ENCODE measurements around the gene JAG2.

JAG2 gene

DNA sequence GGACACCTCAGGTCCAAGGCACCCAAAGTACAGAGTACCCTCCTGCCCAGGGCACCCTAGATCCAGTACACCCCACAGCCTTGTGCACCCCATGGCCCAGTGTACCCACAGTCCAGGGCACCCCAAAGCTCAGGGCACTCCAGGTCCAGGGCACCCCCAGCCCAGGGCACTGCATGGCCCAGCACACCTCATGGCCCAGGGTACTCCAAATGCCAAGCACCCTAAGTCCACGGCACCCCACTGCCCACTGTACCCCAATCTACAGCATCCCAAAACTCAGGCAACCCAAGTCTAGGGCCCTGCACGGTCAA is 6.0 kb downstream of the JAG2 start:
- DNase-seq: no peak

DNA sequence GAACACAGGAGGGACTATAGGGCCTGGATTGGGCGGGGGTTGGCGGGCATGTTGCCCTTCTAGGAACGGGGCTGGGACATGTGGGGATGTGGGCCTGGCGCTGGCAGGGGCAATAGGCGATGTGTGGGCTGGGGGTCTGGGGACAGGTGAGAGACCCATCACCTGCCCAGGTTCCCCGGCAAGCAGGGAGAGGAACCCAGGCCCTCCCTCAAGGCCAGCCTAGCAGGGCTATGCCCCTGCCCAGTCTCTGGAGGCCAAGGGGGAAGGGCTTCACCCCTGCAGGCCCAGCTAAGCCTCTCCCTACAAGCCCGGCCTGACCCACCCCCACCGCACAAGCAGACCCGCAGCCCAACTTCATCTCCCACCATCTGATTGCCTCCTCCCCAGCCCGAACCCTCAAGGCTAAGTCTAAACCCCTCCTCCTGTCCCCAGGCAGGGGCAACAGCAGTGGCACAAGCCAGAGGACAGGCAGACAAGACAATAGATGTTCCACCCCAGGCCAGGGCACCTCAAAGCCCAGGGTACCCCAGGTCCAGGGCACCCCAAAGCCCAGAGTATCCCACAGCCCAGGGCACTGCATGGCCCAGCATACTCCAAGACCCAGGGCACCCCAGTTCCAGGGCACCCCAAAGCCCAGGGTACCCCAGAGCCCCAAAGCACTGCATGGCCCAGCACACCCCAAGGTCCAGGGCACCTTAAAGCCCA is 6.5 kb downstream of the JAG2 start:
- DNase-seq: no peak

DNA sequence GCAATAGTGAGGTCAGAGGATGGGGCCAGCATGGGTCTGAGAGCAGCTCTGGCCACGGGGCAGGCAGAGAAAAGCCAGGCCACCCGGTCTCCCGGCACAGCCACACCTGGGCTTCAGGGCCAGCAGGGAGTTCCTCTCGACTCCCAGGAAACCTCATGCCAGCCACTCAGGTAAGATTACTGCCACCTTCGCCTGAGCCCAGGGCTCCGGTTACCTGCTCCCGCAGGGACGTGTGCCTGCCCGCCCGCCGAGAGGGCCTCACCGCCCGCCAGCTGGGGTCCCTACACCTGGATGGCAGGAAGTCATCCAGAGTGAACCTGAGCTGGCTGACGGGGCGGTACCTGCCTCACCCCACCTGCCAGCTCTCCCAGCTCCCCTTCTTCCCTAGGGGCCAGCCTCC is 7.3 kb downstream of the JAG2 start:
- no peak for DNase-seq

DNA sequence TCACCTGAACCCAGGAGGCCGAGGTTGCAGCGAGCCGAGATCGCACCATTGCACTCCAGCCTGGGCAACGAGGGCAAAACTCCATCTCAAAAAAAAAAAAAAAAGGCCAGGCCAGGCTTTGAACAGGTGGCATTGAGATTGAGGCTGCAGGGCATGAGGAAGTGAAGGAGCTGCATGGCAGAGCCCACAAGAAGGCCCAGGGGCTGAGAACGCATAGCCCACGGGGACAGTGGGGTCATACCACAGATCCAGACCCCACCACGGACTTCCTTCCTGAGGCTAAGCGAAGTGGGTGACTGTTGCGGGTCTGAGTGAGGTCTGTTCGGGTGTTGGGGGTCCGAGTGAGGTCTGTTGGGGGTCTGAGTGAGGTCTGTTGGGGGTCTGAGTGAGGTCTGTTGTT is 7.8 kb downstream of the JAG2 start:
- DNase-seq: no peak

DNA sequence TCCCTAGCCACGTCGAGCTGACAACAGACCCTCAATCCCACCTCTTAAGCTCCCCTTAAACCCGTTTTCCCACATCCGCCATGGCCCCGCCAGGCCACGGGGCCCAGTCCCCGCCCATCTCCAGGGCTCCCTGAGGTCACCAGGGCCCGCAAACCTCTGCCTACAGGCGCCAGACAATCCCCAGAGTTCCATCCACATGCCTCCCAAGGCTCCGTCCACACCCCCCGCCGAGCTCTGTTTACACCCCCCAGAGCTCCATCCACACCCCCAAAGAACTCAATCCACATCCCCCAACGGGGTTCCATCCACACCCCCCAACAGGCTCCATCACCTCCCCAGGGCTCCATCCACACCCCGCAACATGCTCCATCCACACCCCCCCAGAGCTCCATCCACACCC is 9.2 kb downstream of the JAG2 start:
- no peak for DNase-seq

DNA sequence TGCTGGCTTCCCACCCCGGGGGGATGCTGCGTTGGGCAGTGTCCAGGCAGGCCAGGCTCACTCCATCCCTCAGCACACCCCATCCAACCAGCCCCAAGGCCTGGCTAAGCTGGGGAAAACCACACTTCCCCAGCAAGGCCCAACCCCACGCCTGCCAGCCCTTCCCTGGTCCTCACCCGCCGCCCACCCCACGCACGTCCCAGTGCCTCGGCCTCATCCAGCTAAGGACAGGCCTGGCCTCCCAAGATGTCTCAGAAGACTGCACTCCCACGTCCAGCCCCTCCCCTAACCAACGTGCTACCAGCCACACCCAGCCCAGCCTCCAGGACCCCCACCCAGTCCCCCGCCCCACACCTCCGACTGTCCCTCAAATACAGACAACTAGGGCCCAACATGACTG is 9.8 kb downstream of the JAG2 start:
- no peak for DNase-seq

DNA sequence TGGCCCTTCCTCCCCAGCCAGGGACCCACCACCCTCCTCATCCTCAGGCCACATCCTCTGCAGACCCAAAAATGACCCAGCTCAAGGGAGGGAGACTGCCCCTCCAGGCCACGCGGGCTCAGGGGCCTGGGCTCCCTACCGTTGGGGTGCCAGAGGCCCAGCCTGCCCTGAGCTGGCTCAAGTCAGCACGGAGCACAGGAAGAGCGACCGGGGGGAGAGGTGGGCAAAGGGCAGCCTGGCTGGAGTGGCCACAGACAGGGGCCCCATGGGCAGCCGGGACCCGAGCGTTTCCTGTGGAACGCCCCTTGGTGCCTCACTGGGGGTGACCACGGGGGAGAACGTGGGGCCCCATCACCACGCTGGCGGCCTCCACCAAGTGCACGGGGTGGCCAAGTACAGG is 10.7 kb downstream of the JAG2 start:
- no peak for DNase-seq

DNA sequence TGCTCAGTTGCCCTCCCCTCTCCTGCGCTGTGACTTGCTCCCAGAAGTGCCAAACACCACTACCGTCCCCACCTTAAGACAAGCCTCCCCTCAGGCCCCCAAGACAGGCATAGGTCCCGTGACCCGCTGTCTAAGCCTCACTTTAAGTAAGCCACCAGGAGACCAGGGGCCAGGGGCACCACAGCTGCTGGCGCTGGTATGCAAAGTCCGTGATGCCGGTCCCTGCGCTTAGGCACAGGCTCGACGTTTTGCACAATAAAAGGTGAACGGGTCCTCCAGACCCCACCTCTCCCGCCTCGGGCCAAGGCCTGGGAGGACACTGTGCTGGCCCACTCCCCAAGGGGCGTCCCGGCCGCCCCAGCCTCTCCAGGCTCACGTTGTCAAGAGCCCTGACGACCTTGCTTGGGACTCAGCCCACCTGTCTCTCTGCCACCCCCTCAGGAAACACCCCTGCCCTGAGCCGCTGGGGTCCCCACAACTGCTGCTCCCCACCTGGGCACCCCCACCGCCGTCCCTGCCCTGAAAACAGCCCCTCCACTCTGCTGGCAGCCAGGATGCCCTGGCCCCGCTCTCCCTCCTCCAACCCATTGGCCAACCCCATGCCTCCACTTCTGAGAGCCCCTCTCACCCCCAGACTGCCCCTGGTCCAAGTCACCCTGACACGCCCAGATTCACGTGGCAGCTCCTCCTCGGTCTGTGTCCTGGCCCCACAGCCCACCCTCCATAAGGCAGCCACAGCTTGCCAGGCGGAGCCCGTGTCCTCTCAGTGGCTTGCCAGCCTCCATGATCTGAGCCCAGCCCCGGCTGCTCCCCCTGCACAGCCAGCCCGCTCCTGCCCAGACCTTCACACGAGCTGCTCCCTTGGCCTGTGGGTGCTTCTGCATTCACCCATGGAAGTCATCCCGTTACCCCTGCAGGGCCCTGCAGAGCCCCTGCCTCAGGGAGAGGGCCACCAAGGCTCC is 11.9 kb downstream of the JAG2 start:
- DNase-seq: no peak

DNA sequence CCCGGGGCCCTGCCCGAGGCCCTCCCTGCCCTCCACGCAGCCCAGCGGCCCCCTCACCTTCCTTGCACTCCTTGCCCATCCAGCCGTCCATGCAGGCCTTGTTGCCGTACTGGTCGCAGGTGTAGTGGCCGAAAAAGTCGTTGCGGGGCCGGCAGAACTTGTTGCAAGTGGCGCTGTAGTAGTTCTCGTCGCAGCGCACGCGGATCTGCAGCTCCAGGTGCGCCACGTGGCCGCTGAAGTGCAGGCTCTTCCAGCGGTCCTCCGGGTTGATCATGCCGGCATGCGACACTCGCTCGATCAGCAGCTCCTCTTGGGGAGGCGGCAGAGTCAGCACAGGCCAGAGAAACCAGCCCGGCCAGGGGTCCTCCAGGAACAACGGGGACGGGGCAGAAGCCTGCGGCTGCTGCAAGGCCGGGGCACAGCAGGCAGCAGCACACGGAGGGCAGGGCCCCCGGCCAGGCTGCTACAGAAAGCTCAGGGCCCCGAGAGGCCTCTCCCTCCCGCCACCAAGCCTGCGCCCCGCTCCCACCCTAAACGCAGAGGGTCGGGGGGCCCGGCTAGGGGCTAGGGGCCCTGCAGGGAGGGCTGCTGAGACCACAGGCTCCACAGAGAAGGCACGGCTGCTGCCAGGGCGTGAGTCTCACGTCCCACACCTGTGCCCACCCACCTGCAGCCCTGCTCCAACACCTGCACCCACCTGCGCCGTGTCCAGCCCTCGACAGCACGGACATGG is 12.7 kb downstream of the JAG2 start:
- DNase-seq: no peak

DNA sequence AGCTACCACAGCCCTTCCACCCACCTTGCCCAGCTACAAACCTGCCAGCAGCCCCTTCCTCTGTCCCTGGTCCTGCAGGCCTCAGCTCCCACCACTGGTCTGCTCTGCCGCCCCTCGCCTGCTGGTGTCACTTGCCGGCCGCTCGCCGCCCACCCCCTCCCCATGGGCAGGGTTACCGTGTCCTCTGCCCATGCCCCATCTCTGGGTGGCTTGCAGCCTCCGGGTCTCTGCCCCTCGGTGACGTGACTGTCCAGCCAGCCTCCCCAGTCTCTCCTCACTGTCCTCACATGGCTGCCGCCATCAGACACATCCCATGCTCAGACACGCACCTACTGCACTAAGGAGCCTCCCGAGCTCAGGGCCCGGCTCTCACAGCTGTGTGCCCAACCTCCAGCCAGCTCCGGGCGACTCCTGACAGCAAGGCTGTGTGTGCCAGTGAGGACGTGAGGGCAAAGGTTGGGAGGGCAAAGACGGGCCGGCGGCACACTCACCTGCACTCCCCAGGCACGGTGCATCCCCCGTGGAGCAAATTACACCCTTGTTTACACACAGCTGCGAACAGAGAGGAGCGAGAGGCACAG is 13.4 kb downstream of the JAG2 start:
- no peak for DNase-seq

DNA sequence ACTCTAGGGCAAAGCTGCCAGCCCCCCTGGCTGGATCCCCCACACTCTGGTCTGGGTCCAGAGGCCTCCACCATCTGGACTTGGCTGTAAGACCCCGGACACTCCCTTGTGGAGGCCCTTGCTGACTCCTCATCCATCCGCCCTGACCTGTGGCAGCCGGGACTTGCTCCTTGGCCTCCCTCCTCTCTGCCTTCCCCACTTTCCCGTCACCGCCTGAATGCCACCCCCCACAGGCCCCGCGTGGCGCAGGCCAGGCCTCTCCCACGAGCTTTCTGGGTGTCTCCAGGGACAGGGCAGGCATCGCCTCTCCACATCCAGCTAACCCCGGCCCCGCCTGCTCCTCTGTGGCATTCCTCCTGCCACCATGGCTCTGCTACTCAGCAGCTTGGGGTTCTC is 14.1 kb downstream of the JAG2 start:
- no peak for DNase-seq

DNA sequence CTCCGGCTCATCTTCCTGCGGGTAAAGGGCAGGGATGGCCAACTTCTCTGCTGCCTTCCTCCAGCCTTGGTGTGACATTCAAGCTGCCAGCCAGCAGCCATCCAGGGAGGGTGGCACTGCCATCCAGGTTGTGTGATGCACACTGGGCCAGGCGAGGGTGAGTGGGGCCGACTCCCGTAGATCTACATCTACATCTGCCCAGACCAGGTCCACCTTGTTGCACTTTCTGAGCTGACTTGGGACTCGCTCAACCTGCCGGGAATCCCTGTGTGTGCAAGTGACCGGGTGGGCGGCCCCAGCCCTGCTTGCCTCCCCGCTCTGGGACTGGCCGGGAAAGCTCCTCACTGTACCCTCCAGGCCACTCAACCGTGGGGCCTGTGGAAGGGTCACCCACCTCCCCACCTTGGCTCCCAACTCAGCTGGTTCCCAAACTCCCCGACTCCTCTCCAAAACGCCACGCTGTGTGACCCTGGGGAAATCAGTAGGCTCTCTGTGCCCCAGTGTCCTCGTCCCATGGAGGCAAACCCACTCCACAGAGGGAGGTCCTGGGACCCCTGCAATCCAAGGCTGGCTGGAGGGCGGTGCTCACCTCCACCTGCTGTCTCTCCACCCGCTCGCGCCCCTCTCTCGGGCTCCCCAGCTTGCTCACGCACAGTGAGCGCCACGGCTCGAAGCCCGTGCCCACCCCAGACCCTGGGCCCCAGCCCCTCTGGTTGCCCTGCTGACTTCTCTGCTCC is 14.7 kb downstream of the JAG2 start:
- DNase-seq: no peak

DNA sequence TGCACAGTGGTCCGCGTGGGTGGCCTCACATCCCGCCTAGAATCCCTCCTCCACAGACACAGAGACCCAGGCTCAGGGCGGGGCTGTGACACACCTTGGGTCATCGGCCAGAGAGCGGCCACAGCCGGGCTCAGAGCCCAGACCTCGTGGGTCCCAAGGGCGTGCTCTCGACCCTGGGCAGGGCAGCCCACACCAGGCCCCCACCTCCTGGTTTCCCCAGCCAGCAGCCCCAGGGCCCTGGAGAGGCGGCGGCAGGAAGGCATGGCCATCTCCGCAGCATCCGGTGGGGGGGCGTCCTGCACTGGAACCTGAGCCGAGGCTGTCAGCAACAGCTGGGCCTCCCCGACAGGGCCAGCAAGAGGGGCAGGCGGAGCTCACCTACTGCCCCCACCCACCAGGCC is 15.2 kb downstream of the JAG2 start:
- DNase-seq: no peak

DNA sequence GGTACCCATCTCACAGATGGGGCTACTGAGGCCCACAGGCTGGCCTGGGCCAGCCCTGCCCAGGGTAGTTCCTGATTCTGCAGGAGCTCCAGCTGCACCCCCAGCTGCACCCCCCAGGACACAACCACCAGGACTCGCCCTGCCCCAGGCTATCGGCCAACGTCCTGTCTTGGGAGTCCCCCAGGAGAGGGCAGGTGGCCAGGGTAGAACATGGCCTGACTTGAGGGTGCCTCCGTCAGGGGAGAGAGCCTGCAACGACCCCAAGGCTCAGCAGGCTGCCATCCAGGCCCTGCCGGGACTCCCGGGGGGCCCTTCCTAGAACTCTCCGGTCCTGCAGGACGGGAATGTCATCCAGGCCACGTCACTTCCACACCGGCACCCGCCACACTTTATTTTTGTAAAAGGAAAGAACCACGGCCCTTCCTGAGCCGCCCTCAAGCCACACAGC is 15.8 kb downstream of the JAG2 start:
- no peak for DNase-seq

DNA sequence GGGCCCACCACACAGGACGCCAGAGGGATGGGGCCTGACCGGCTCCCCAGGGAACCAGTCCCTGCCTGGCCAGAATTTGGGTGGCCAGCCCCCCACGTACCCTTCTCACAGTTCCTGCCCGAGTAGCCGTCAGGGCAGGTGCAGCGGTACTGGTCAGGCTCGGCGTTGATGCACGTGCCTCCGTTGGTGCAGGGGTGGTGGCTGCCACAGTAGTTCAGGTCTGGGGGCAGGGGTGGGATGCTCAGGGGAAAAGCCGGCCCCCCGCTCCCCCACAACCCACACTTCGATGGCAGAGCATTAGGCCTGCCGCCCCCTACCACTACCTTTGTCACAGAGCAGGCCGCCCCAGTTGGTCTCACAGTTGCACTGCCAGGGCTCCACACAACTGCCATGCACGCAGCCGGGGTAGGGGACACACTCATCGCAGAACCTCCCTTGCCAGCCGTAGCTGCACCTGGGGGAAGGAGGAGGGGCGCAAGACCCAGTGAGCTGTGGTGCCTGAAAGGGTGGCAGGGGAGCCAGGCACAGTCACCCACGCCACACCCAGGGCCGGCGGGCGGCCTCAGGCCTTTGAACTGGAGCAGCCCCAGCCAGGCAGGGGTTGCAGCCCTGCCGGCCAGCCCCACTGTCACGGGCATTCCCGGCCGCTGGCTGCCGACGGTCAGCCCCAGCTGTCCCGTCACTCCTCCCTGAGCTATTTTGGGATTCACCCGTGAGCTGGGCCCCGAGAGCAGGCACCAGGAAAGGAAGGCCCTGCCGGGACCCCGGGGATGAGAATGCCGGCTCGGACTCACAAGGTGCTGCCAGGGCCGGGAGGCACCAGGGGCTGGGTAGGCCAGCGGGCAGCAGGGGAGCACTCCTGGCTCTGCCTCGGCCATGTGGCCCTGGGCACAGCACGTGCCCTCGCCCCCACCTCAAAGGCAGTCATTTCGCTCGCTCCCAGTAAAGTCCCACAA is 16.5 kb downstream of the JAG2 start:
- DNase-seq: no peak

DNA sequence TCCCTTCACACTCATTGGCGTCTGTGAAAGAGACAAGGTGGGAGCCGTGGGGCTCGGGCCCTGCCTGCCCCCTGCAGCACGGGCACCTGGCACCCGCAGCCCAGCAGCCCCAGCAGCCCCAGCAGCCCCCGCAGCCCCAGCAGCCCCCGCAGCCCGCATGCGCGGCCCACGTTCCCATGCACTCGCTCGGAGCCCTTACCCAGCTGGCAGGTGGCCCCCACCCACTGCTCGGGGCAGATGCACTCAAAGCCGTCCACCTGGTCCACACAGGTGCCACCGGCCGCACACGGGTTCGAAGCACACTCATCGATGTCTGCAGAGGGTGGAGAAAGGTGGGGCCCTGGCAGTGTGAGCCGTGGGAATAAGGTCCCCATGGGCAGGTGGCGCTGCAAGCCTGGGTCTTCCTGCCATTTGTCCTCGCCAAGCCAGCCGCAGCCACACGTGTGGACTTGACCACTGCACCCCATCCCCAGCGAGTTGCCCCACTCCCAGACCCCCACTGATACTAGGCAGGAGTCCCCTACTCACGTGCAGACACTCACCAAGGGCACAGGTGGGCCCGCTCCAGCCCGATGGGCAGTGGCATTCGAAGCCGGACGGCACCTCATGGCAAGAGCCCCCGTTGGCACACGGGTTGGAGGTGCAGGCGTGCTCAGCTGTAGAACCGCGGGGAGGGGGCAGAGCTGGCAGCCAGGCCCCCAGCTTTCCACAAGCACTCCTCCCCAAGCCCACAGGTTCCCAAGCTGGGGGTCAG is 17.3 kb downstream of the JAG2 start:
- DNase-seq: no peak

DNA sequence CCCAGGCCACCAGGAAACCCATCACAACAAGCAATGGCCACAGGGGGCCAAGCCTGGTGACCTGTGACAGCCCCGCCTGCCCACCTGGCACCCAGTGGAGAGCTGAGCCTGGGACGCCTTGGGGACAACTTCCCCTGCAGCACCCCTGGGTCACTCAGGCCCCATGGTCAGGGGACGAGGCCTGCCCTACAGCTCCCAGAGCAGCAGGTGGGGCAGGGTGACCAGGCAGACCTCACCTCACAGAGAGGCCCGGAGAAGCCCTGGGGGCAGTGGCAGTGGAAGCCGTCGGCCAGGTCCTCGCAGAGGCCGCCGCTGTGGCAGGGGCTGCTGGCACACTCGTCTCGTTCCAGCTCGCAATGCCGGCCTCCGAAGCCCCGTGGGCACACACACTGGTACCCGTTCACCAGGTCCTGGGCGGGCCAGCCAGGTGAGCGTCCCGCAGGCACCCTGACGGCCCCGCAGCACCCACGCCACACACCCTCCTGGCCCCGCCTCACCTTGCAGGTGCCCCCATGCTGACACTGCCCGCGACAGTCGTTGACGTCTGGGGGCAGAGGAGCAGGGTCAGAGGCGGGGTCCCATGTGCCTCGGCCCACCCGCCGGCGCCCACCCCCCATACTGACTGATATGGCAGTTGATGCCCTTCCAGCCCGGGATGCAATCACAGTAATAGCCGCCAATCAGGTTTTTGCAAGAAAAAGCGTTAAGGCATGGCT is 18.1 kb downstream of the JAG2 start:
- no peak for DNase-seq

DNA sequence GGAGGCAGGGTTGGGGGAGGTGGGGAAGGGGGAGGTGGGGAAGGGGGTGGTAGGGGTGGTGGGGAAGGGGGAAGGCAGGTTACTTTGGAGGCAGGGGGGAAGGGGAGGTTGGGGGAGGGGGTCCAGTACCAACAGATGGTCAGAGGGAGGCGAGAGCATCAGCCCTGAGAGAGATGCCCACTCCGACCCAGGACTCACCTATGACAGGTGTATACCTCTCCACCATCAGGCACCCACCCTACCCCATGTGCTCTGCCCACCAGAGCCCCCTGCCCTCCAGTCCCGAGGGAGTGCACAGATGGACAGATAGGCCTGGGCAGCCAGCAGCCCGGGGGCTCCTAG is 18.6 kb downstream of the JAG2 start:
- DNase-seq: no peak

DNA sequence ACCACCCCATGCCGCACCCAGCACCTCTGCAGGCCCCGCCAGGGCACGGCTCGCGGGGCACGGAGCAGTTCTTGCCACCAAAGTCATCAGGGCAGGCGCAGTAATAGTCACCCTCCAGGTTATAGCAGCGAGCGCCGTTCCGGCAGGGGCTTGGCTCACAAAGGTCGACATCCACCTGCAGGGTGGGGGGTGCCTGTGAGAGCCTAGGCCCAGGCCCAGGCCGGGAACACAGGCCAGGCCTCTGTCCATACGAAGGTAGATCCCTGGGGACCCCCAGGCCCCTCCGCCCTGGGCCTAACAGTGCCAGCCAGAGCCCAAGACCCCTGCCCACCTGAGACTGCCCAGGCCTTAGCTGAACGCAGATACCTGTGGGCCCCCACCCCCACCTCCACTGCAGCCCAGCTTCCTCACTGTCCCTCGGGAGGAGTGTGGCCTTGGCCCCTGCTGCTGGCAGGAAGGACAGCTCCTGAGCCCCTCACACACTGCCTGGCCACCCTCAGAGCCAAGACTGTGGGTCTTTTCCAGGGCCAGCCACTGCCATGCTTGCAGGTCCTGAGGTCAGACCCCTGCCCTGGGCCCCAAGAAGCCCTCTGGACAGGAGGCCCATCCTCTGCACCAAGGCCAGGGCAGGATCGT is 19.3 kb downstream of the JAG2 start:
- DNase-seq: no peak

Data from stimulated activated CD4-positive, alpha-beta T cell treated with anti-CD3 and anti-CD28 coated beads, Interleukin-2, amount 100 ng/mL, for 48 hours (primary cell).